Kidney epithelial cell (primary cell): ENCODE measurements around the gene PKP1. TPM values are rescaled to one million over a fixed set of nuclear protein-coding genes. Genes with fewer than 3 reads are reported as not detected.

Experiments used
- DNase-seq: peaks from one replicate; pipeline ENCODE4 v3.0.0-alpha.2; 2010; ENCODE audit warnings: low read depth
- H3K27me3 ChIP-seq: 2 replicates; pipeline ENCODE4 v1.6.0; 2011; ENCODE audit warnings: low read length; ENCODE audit not compliant: control insufficient read depth, insufficient read depth
- H3K36me3 ChIP-seq: 2 replicates; pipeline ENCODE4 v1.5.1; 2011; ENCODE audit warnings: low read length; ENCODE audit not compliant: control insufficient read depth, insufficient read depth
- H3K4me3 ChIP-seq: 2 replicates; pipeline ENCODE4 v1.5.1; 2011; ENCODE audit warnings: low read depth, mild to moderate bottlenecking, control low read depth, low read length
- CTCF ChIP-seq: IDR thresholded peaks from 2 replicates; pipeline ENCODE4 v1.5.1; 2011; ENCODE audit warnings: mild to moderate bottlenecking, moderate library complexity, low read length, control low read depth, inconsistent platforms; ENCODE audit not compliant: insufficient read depth, poor library complexity, severe bottlenecking
- total RNA-seq: library from RNA; depleted of rRNA; stranded (reverse); fragments of >200 nt; gene quantifications from 2 replicates; pipeline ENCODE4 v1.2.3, GENCODE V29; 2015

Gene PKP1
- total RNA-seq, 1 donor from 2014 or later, result 8.7 TPM

GRCh38 chr1:201295861-201296260 is 12.6 kb downstream of the PKP1 start:
- Histone ChIP-seq H3K36me3 (no peaks in the 10 kb centered on the region), H3K27me3 (peaks cover 6% of the 10 kb centered on the region), H3K4me3 (no peak overlapping the region)
- no peak for TF ChIP-seq CTCF
- DNase-seq, result peak; percentile 35

- no peak for TF ChIP-seq CTCF
- Histone ChIP-seq H3K36me3 (no peaks in the 10 kb centered on the region), H3K27me3 (peaks cover 6% of the 10 kb centered on the region), H3K4me3 (no peak overlapping the region)
- no peak for DNase-seq
Measured at GRCh38 chr1:201296352-201296751, 13.0 kb downstream of the PKP1 start.

GRCh38 chr1:201298396-201299381 is 15.4 kb downstream of the PKP1 start:
- no peak for TF ChIP-seq CTCF
- Histone ChIP-seq H3K4me3 (no peak overlapping the region), H3K36me3 (no peaks in the 10 kb centered on the region), H3K27me3 (peaks cover 2% of the 10 kb centered on the region)
- DNase-seq, result no peak

- no peak for TF ChIP-seq CTCF
- no peak for DNase-seq
- Histone ChIP-seq H3K4me3 (no peak overlapping the region), H3K27me3 (no peaks in the 10 kb centered on the region), H3K36me3 (no peaks in the 10 kb centered on the region)
Measured at GRCh38 chr1:201299968-201300367, 16.7 kb downstream of the PKP1 start.

- Histone ChIP-seq H3K36me3 (no peaks in the 10 kb centered on the region), H3K4me3 (no peak overlapping the region), H3K27me3 (no peaks in the 10 kb centered on the region)
- no peak for TF ChIP-seq CTCF
- no peak for DNase-seq
Measured at GRCh38 chr1:201300641-201301040, 17.3 kb downstream of the PKP1 start.
